Vagina (tissue), 2 donors: ENCODE data around the gene EID2B. TPM values are rescaled to one million over a fixed set of nuclear protein-coding genes. Genes with fewer than 3 reads are reported as not detected.

Experiments used
- DNase-seq, 2 donors: peaks; one replicate each; pipeline ENCODE4 v3.0.0-alpha.2; 2017; ENCODE audit errors: extremely low spot score in 2 of 2
- H3K27ac ChIP-seq: fragments of 200-600 bp; sonication (generic); one replicate; pipeline ENCODE4 v1.5.1; 2019
- H3K27me3 ChIP-seq: fragments of 200-600 bp; sonication (generic); one replicate; pipeline ENCODE4 v1.5.1; 2019
- H3K36me3 ChIP-seq, 2 donors: fragments of 200-600 bp; sonication (generic); one replicate each; pipeline ENCODE4 v1.5.1; 2017 to 2019
- H3K4me1 ChIP-seq: fragments of 200-600 bp; sonication (generic); one replicate; pipeline ENCODE4 v1.5.1; 2019
- H3K4me3 ChIP-seq, 2 donors: fragments of 200-600 bp; sonication (generic); 1 replicate in 1 of 2; 2 replicates in 1 of 2; pipeline ENCODE4 v1.5.1; 2016 to 2019
- H3K9me3 ChIP-seq: fragments of 200-600 bp; sonication (generic); one replicate; pipeline ENCODE4 v1.5.1; 2019
- CTCF ChIP-seq, 3 experiments: fragments of 450-650 bp in 2 of 3; fragments of 200-600 bp in 1 of 3; sonication (generic) in 1 of 3; IDR thresholded peaks; one replicate each; pipeline ENCODE4 v1.5.1; 2017 to 2019; ENCODE audit warnings: antibody characterized with exemption in 3 of 3, mild to moderate bottlenecking in 2 of 3, moderate library complexity in 2 of 3
- POLR2A ChIP-seq, 2 donors: fragments of 450-650 bp; IDR thresholded peaks; one replicate each; pipeline ENCODE4 v1.6.1; 2017; ENCODE audit warnings: antibody characterized with exemption in 2 of 2, mild to moderate bottlenecking in 2 of 2, moderate library complexity in 2 of 2
- POLR2AphosphoS5 ChIP-seq, 2 donors: sonication (generic); formaldehyde crosslinking; IDR thresholded peaks; one replicate each; pipeline ENCODE4 v1.9.0; 2017; ENCODE audit warnings: antibody characterized with exemption in 2 of 2, mild to moderate bottlenecking in 2 of 2, low read depth in 1 of 2; ENCODE audit not compliant: insufficient read depth in 1 of 2
- intact Hi-C: fragments of 100-400 bp; cut with DNase I; formaldehyde crosslinking; loops from one replicate; pipeline ENCODE4 v1.15.1; 2023
- total RNA-seq: library from RNA; depleted of rRNA; stranded (reverse); fragments of >200 nt; gene quantifications from one replicate; pipeline ENCODE4 v1.2.3, GENCODE V29; 2016

Gene EID2B
- total RNA-seq, 1 donor from 2014 or later = 3.7 TPM

- TF ChIP-seq POLR2A (IDR thresholded peaks at IDR 0.05) (no peak), POLR2AphosphoS5 (IDR thresholded peaks at IDR 0.05; ENCODE audit: insufficient read depth in 1 of 2, low read depth in 1 of 2) (no peak), CTCF (IDR thresholded peaks at IDR 0.05) (no peak)
- Histone ChIP-seq H3K27me3 (no peaks in the 10 kb centered on the region), H3K4me1 (peaks cover 2% of the 10 kb centered on the region), H3K4me3 (no peak overlapping the region), H3K27ac (no peak overlapping the region), H3K9me3 (no peaks in the 10 kb centered on the region), H3K36me3 (no peaks in the 10 kb centered on the region)
- intact Hi-C loops = no loop called here
- no peak for DNase-seq
These were observed 11.8 kb downstream of the EID2B start for GRCh38 chr19:39520541-39521484.

GRCh38 chr19:39518975-39519374, 13.7 kb downstream of the EID2B start:
- TF ChIP-seq POLR2AphosphoS5 (IDR thresholded peaks at IDR 0.05; ENCODE audit: insufficient read depth in 1 of 2, low read depth in 1 of 2) (no peak), CTCF (IDR thresholded peaks at IDR 0.05) (no peak), POLR2A (IDR thresholded peaks at IDR 0.05) (no peak)
- no peak for DNase-seq
- no peak overlapping the region for H3K4me3 ChIP-seq
- no peak overlapping the region for H3K27ac ChIP-seq
- intact Hi-C loops = no loop called here
- peaks cover 12% of the 10 kb centered on the region for H3K4me1 ChIP-seq
- no peaks in the 10 kb centered on the region for H3K9me3 ChIP-seq
- H3K27me3 ChIP-seq = no peaks in the 10 kb centered on the region
- H3K36me3 ChIP-seq = no peaks in the 10 kb centered on the region

GRCh38 chr19:39518458-39518857, 14.2 kb downstream of the EID2B start:
- DNase-seq = no peak
- Histone ChIP-seq H3K27me3 (no peaks in the 10 kb centered on the region), H3K36me3 (no peaks in the 10 kb centered on the region), H3K27ac (no peak overlapping the region), H3K9me3 (no peaks in the 10 kb centered on the region), H3K4me3 (no peak overlapping the region), H3K4me1 (peaks cover 12% of the 10 kb centered on the region)
- no peak for TF ChIP-seq CTCF (IDR thresholded peaks at IDR 0.05)
- no peak for TF ChIP-seq POLR2A (IDR thresholded peaks at IDR 0.05)
- no peak for TF ChIP-seq POLR2AphosphoS5 (IDR thresholded peaks at IDR 0.05; ENCODE audit: insufficient read depth in 1 of 2, low read depth in 1 of 2)
- intact Hi-C loops = no loop called here

GRCh38 chr19:39517432-39517831, 15.2 kb downstream of the EID2B start:
- no peaks in the 10 kb centered on the region for H3K27me3 ChIP-seq
- DNase-seq = no peak
- no peak overlapping the region for H3K4me3 ChIP-seq

More at GRCh38 chr19:39517432-39517831, 15.2 kb downstream of the EID2B start:
- Histone ChIP-seq H3K36me3 (no peaks in the 10 kb centered on the region), H3K9me3 (no peaks in the 10 kb centered on the region), H3K27ac (no peak overlapping the region), H3K4me1 (peaks cover 12% of the 10 kb centered on the region)
- intact Hi-C loops = no loop called here
- TF ChIP-seq POLR2A (IDR thresholded peaks at IDR 0.05) = no peak
- TF ChIP-seq CTCF (IDR thresholded peaks at IDR 0.05) = no peak
- TF ChIP-seq POLR2AphosphoS5 (IDR thresholded peaks at IDR 0.05; ENCODE audit: insufficient read depth in 1 of 2, low read depth in 1 of 2) = no peak
